HG03097 (cell line): ENCODE data around the gene RUFY2.

Experiments used
- ATAC-seq: cut with Tn5 transposase; IDR thresholded peaks from one replicate; pipeline ENCODE4 v1.9.1; 2021; ENCODE audit not compliant: unreplicated experiment, low FRiP score

The RUFY2 gene

GRCh38 chr10:68365611-68366010, 41.5 kb downstream of the RUFY2 start:
- no peak for ATAC-seq

DNA sequence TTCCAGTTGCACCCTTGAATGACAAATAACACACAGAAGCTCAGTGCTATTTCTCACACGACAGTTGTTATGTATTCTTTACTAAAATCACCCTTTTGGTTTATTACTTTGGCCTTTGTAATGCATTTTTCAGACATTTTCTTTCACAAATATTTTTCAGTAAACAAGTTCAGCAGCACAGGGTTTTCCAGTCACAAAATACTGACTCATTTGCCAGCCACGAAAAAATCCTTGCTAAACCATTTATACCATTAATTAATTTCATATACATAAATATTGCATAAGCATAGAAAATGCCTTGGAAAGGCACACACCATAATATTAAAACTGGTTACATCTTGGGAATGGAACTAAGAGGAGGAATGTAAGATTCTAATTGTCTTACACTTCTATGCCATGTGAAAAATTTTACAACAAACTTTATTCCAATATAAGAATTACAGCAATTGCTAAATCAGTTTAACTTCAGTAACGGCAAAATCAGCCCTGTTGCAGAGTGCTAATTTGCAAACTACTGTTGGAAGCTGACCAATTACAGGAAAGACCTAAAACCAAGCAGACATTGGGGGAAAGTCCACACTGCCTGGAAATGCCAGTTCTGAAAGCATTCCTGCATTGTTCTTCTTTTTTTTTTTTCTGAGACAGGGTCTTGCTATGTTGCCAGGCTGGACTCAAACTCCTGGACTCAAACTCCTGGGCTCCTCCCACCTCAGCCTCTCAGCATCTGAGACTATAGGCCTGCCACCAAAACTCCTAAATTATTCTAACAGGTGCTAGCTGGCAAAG, 42.8 kb downstream of the RUFY2 start:
- no peak for ATAC-seq

DNA sequence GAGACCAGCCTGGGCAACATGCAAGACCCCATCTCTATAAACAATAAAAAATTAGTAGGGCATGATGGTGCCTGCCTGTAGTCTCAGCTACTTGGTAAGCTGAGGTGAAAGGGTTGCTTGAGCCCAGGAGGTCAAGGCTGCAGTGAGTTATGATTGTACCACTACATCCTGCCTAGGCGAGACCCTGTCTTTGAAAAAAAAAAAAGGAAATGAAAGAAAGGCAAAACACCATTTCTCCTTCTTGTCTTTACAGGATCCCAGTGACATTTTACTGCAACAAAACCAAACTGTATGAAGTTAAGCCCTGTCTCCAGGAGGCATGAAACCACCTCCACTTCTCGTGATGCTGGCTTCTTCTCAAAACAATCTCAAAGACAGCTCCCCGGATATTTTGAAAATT, 44.5 kb downstream of the RUFY2 start:
- ATAC-seq: no peak

DNA sequence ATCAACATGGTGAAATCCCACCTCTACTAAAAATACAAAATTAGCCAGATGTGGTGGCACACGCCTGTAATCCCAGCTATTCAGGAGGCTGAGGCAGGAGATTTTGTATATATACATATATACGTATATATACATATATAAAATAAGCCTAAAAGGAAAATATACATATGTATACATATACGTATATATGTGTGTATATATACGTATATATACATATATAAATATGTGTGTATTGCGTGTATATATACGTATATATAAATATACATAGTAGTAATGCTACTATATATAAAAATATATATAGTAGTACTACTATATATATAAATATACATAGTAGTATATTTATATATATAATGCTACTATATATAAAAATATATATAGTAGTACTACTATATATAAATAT, 47.9 kb downstream of the RUFY2 start:
- no peak for ATAC-seq

- no peak for ATAC-seq
Observed at GRCh38 chr10:68353537-68353936, 53.5 kb downstream of the RUFY2 start.

DNA sequence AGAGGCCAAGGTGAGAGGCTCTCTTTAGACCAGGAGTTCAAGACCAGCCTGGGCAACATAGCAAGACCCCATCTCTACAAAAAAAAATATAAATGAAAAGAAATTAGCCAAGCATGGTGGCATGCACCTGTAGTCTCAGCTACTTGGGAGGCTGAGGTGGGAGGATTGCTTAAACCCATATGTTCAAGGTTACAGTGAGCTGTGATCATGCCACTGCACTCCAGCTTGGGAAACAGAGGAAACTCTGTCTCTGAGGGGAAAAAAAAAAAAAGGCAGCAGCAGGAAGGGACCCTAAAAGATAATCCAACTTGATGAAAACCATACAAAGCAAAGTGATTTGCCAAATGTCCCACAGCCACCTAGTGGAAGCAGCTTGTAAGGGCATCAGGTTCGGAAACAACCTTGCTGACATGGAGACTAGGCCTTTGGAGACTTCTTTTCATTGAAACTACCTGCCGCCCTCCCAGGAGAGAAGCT, 58.8 kb downstream of the RUFY2 start:
- ATAC-seq: no peak

DNA sequence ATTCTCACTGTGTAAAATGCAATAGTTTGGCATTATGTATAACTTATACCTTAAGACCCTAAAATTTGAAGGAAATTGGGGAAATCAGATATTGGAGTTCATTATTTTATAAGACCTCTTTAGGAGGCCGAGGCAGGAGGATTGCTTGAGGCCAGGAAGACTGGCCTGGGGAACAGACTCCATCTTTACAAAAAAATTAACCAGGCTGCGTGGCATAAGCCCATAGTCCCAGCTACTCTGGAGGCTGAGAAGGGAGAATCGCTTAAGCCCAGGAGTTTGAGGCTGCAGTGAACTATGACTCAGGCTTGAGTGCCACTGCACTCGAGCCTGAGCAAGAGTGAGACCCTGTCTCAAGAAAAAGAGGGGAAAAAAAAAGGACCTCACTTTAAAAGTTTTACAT, 60.3 kb downstream of the RUFY2 start:
- no peak for ATAC-seq

- ATAC-seq: no peak
Observed at GRCh38 chr10:68345621-68346020, 61.5 kb downstream of the RUFY2 start.

- ATAC-seq: no peak
Observed at GRCh38 chr10:68342909-68343516, 64.1 kb downstream of the RUFY2 start.

GRCh38 chr10:68340358-68341080, 66.6 kb downstream of the RUFY2 start:
- no peak for ATAC-seq

DNA sequence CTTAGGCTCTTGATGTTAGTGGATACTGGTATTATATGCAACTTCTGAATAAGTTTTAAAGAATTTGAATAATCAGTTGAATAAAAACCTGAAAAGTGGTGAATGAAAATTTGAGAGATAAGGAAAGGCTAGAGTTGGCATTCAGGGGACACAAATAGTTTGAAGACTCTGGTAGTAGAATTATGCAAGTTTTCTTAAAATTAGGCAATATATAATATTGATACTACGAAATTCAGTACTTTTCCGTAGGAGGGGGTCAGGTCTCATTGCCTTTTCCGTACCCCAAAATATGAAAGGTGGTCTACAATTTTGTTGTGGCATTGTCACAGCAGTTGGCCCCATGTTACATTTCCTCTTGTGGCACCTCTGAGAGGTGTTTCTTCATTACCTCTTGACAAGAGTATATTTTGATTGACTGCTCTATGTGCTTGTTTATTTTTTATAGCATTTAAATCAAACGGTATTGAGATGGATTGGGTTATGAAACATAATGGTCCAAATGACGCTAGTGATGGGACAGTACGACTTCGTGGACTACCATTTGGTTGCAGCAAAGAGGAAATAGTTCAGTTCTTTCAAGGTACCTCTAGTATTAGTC, 70.2 kb downstream of the RUFY2 start:
- no peak for ATAC-seq

DNA sequence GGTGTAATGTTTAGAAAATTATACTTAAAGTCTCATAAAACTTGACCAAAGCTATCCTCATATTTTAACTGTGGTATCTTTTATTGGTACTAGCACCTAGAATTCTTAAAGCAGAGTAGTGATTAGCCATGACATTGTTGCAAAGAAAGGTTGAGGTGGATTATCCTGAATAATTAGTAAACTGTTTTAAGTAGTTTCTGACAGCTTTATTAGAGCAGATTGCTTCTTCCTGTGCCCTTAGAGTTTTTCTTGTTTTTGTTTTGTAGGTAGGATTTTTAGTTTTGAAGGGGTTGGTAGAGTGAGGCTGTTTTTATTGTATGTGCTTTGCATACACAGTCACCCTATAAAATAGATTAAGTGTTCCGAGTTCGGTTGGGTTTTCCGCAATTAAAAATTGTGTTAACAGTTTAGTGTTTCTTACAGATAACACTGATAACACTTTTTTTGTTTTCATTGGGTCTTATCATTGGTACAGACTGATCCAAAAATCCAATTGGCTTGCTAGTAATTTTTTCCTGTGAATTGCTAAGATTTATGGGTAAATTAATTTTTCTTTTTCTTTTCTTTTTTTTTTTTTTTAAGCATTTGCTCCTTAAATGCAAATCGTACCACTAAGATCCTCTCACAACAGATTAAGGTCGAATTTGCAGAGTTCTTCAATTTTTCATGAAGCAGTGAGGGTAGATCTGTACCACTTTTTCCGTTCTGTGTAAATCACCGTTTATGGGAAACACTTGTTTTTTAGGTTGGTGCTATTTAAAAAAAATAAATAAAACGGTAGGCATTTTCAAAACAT, 72.2 kb downstream of the RUFY2 start:
- no peak for ATAC-seq

GRCh38 chr10:68333440-68334431, 73.3 kb downstream of the RUFY2 start:
- ATAC-seq: no peak

DNA sequence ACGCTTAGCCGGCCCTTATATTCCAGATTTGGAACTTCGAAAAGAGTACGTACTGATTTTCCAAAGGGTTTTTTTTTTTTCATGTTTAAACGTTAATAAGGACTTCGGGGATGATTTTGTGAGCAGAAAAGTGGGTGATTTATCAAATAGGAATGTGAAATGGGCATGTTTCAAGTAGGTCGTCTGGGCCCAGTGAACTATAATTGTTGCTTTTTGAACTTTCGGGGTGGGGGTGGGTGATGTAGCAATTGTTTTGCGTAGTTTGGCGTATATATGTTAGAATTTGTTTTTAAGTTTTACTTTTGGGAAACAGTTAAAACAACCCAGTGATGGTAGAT, 74.0 kb downstream of the RUFY2 start:
- no peak for ATAC-seq

GRCh38 chr10:68332259-68333057, 74.6 kb downstream of the RUFY2 start, which contains the start of gene PBLD:
Gene PBLD (minus strand): TSS chr10:68332928. CDS start chr10:68306844, 26,084 bp downstream.
- ATAC-seq: peak; percentile 28

DNA sequence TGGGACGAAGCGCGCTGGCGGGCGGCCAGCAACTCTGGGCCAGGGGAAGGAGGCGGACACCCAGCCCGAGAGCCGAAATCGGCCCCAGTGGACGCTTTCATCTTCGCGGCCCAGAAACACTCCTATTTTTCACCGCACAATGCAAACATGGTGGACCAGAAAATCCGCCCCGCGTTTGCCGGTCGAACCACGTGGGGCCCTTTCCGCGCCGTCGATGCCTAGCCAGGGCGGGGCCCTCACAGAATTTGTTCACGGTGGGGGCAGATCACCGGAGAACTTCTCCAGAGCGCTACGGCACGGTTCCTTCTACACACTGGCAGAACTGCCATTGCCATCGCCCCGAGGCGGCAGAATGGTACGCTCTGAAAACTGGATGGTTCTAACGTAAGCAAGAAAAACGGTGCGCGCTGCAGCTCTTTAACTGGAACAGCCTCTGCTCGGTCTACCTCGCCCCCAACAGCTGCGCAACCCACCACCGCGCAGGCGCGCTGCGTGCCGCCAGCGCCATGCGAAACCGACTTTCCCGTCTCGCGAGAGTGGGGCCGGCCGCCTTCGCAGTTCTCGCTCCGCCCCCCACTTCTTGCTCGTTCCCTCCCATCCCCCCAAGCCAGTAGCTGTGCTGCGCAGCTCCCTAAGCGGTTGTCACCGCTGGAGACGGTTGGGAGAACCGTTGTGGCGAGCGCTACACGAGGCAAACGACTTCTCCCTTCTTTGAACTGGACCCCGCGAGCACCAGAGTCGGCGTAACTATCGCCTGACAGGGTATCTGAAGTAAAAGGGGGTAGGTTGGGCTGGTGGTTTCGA, 75.4 kb downstream of the RUFY2 start, which contains the start of gene HNRNPH3:
HNRNPH3 (plus strand) TSS at position 610 of the 804 bp plus-strand sequence. CDS start 5,158 bp downstream, outside the sequence.
- peak; percentile 82 for ATAC-seq

- no peak for ATAC-seq
Observed at GRCh38 chr10:68330852-68331454, 76.1 kb downstream of the RUFY2 start.
